Non-pigmented ciliary epithelial cell (primary cell): ENCODE results near the gene EPDR1.
"Not testable (repeated sequence)": the region's sequence is repeated elsewhere in the genome, so short reads cannot be mapped to it uniquely, and the experiment has no call there.

Source experiments
- DNase-seq: peaks from one replicate; pipeline ENCODE4 v3.0.0-alpha.2; 2010; ENCODE audit warnings: low read depth

Gene EPDR1

GRCh38 chr7:37928878-37929277 is 8.4 kb downstream of the EPDR1 start:
- no peak for DNase-seq

GRCh38 chr7:37930226-37930948 is 9.9 kb downstream of the EPDR1 start:
- DNase-seq, result peak; percentile 31

GRCh38 chr7:37932543-37932942 is 12.1 kb downstream of the EPDR1 start:
- no peak for DNase-seq

- no peak for DNase-seq
These were observed 12.7 kb downstream of the EPDR1 start for GRCh38 chr7:37933018-37933566.

- DNase-seq, result no peak
These were observed 22.6 kb downstream of the EPDR1 start for GRCh38 chr7:37942934-37943610.

DNA sequence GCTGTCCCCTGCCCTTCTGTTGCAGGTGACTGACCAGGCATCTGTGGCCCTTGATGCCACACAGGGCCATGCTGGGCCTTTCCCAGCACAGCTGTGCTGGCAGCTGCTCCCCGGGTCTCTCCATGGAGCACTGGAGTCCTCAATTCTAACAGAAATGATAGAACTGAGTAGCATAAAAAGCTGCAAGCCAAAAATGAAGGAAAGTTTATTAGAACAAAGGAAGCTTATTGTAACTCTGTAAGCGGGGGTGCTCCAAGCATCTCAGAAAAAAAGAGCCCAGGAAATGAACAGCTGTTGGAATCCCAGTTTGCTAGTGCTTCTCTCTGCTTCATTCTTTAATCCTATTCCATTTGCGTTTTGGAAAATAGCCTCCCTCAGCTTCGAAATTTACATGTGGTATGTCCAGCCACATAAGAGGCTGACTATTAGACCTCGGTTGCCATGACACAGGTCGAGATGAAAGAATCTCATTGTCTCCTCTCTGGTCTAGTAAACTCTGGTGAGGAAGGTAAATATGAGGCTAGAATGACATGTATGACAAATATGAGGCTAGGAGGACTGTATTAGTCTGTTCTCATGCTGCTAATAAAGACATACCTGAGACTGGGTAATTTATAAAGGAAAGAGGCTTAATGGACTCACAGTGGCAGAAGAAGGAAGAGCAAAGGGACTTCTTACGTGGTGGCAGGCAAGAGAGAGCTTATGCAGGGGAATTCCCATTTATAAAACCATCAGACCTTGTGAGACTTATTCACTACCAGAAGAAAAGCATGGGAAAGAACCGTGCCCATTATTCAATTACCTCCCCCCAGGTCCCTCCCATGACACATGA is 23.7 kb downstream of the EPDR1 start:
- DNase-seq, result no peak

DNA sequence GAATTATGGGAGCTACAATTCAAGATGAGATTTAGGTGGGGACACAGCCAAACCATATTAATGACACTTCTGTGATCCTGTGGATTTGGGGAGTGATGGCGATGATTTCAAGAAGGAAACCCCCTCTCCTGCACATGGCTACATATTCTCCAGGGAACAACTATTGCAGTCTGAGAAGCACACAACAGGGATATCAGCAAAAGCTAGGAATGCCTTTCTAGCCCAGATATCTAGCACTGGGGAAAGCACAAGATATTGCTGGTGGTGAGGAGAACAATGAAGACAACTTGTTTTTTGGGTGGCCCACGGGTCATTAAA is 24.3 kb downstream of the EPDR1 start:
- DNase-seq, result no peak

DNA sequence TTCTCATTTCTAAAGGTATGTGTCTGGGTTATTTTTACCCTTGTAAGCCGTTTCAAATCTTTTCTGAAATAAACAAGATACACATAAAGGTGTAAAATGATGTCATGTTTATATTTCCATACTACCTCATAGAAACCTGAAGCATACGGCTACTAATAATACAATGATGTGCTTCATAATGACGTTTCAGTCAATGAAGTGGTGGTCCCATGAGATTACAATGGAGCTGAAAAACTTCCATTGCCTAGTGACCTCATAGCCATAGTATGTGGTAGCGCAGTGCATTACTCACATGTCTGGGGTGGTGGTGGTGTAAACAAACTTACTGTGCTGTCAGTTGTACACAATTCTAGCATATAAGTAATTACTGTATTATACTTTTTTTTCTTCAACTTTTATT is 24.9 kb downstream of the EPDR1 start:
- no peak for DNase-seq

GRCh38 chr7:37947138-37947940 is 26.9 kb downstream of the EPDR1 start:
- DNase-seq, result no peak

- no peak for DNase-seq
These were observed 27.4 kb downstream of the EPDR1 start for GRCh38 chr7:37947941-37948210.

GRCh38 chr7:37952240-37952639 is 31.8 kb downstream of the EPDR1 start:
- DNase-seq, result no peak

GRCh38 chr7:37954217-37954616 is 33.8 kb downstream of the EPDR1 start:
- DNase-seq, result not testable (repeated sequence)

GRCh38 chr7:37956791-37957190 is 36.4 kb downstream of the EPDR1 start:
- DNase-seq, result no peak

DNA sequence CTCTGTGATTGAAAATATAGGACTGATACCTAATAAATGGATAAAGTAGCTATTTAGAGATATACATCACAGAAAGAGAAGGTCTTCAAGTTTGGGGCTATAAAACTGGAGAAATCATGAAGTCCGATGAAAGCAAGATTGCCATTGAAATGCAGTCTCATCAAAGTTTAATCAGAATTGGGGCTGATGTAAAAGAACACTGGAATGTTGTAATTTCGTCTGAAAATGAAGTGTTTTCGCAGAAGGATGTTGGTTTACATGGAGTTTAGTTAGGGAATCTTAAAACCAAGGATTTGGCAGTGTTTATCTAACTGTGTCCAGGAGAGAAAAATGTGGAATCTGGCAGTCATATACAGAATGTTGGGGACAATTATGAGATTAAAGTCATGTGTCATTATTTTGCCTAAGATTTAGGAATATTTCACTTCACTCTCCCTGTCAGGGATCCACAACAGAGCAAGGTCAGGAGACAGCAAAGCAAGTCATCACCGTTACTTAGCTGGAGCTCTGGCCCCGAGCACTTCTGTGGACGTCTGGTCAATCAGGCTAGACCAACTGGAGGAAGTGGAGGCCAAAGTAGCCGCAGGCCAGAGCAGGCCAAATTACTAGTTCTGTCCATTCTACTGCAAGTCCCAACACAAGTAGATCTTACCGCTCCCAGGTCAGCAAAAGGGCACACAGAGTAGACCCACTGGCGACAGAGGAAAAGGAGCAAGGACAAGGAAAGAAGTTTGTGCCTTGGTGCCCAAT is 37.0 kb downstream of the EPDR1 start:
- DNase-seq, result no peak

- no peak for DNase-seq
These were observed 40.0 kb downstream of the EPDR1 start for GRCh38 chr7:37960483-37960882.

DNA sequence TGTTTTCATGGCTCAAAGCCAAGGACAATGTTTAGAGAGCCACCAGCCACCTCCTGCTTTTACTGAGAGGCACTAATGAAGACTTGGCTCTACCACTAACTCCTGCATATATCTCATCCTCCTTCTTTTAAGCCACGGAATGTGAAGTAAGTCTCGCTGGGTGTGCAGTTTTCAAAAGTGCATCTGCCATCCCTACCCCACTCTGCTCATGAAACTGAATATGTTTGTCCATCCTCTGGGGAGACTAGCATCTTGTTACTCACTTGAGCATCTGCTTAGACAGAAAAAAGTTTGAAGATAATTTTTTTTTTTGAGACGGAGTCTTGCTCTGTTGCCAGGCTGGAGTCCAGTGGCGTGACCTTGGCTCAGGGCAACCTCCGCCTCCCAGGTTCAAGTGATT is 40.8 kb downstream of the EPDR1 start:
- no peak for DNase-seq

DNA sequence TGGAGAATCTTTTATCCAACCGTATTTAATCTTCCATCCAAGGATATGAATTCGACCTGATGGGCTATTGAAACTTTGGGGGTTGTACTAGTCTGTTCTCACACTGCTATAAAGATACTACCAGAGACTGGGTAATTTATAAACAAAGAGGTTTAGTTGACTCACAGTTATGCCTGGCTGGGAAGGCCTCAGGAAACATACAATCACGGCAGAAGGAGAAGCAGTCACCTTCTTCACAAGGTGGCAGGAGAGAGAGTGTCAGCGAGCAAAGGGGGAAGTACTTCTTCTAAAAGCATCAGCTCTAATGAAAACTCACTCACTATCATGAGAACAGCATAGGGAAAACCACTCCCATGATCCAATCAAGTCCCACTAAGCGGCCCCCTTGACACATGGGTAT is 43.8 kb downstream of the EPDR1 start:
- no peak for DNase-seq

DNA sequence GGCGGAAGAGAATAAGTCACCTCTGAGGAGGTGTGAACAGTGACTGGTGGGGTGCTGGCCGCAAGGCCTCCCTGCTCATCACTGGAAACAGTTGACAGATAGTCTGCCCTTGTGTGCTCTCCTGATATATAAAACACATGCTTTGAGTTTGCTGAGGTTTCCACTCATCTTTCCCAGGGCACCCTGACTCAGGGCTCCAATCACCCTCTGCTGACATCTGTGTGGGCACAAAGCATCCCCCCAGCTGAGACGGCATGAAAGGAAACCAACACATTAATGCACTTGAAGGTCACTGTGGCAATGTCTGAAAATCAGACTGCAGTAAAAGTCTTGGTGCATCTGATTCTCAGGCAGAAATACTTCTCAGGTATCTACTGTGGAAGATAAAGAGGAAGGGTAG is 49.8 kb downstream of the EPDR1 start:
- no peak for DNase-seq

- no peak for DNase-seq
These were observed 51.1 kb downstream of the EPDR1 start for GRCh38 chr7:37971491-37971890.

DNA sequence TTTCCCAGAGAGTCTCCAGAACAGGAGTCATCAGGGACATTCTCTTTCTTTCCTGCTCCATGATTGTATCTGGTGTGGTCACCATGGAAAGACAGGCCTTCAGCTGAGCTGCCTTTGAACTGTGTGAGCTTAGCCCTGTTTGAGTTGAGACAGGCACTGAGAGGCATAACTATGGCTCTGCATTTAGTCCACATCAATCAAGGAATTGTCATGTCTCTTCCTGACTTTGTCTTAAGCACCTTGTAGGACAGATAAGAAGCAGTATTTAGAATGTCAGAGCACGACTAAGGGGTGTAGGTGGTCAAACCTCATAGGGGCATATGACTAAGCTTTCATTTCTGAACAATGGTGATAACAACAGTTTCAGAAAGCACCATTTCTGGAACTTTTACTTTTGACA is 53.5 kb downstream of the EPDR1 start:
- DNase-seq, result no peak

GRCh38 chr7:37974711-37975110 is 54.3 kb downstream of the EPDR1 start:
- no peak for DNase-seq

DNA sequence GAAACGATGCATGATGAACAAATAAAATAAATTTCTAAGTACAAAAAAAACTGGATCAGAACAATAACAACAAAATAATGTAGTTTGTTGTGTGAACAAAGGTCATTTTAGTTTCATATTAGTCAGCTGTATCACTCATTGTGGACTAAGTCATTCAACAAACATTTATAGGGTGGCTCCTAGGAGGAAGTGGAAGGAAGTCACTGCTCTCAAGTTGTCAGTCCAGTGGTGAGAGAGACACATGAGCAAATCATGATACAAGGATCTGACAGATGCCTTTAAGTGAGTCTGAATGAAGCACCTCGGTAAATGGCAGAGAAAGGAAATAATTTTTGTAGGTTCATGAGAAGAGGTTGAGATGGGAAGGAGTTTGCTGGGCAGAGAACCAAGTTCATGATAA is 56.8 kb downstream of the EPDR1 start:
- no peak for DNase-seq
